ENCODE measurements around the gene RAPGEF1.
"Not testable (repeated sequence)": the region's sequence is repeated elsewhere in the genome, so short reads cannot be mapped to it uniquely, and the experiment has no call there.

The RAPGEF1 gene

GRCh38 chr9:131727795-131728545 lies 11.9 kb downstream of the RAPGEF1 start:
- DNase-seq (ENCODE audit: low read depth) = no peak

- no peak for DNase-seq (ENCODE audit: low read depth)
Measured at GRCh38 chr9:131727184-131727759, 12.6 kb downstream of the RAPGEF1 start.

- no peak for DNase-seq (ENCODE audit: low read depth)
Measured at GRCh38 chr9:131724683-131725082, 15.2 kb downstream of the RAPGEF1 start.

- no peak for DNase-seq (ENCODE audit: low read depth)
Measured at GRCh38 chr9:131723632-131724031, 16.2 kb downstream of the RAPGEF1 start.

- DNase-seq (ENCODE audit: low read depth) = no peak
Measured at GRCh38 chr9:131722255-131722654, 17.6 kb downstream of the RAPGEF1 start.

GRCh38 chr9:131721076-131721475 lies 18.8 kb downstream of the RAPGEF1 start:
- DNase-seq (ENCODE audit: low read depth) = no peak

- DNase-seq (ENCODE audit: low read depth) = no peak
Measured at GRCh38 chr9:131720330-131720729, 19.5 kb downstream of the RAPGEF1 start.

- DNase-seq (ENCODE audit: low read depth) = no peak
Measured at GRCh38 chr9:131719262-131719908, 20.5 kb downstream of the RAPGEF1 start.

- no peak for DNase-seq (ENCODE audit: low read depth)
Measured at GRCh38 chr9:131717719-131718460, 22.0 kb downstream of the RAPGEF1 start.

GRCh38 chr9:131715906-131716305 lies 24.0 kb downstream of the RAPGEF1 start:
- DNase-seq (ENCODE audit: low read depth) = no peak

- no peak for DNase-seq (ENCODE audit: low read depth)
Measured at GRCh38 chr9:131714821-131715220, 25.1 kb downstream of the RAPGEF1 start.

- no peak for DNase-seq (ENCODE audit: low read depth)
Measured at GRCh38 chr9:131714161-131714646, 25.7 kb downstream of the RAPGEF1 start.

GRCh38 chr9:131713016-131713415 lies 26.9 kb downstream of the RAPGEF1 start:
- DNase-seq (ENCODE audit: low read depth) = no peak

GRCh38 chr9:131712151-131712716 lies 27.6 kb downstream of the RAPGEF1 start:
- no peak for DNase-seq (ENCODE audit: low read depth)

GRCh38 chr9:131709771-131710431 lies 30.0 kb downstream of the RAPGEF1 start:
- no peak for DNase-seq (ENCODE audit: low read depth)

- not testable (repeated sequence) for DNase-seq (ENCODE audit: low read depth)
Measured at GRCh38 chr9:131709010-131709770, 30.7 kb downstream of the RAPGEF1 start.

GRCh38 chr9:131708226-131709002 lies 31.5 kb downstream of the RAPGEF1 start:
- DNase-seq (ENCODE audit: low read depth) = no peak

- no peak for DNase-seq (ENCODE audit: low read depth)
Measured at GRCh38 chr9:131707733-131708157, 32.1 kb downstream of the RAPGEF1 start.

GRCh38 chr9:131707050-131707449 lies 32.8 kb downstream of the RAPGEF1 start:
- DNase-seq (ENCODE audit: low read depth) = no peak

GRCh38 chr9:131706608-131706970 lies 33.3 kb downstream of the RAPGEF1 start:
- DNase-seq (ENCODE audit: low read depth) = no peak

Measured in stimulated activated CD8-positive, alpha-beta memory T cell treated with anti-CD3 and anti-CD28 coated beads, Interleukin-15, amount 100 ng/mL, for 24 hours (primary cell).